Subcutaneous abdominal adipose tissue (tissue), 5 donors: ENCODE measurements around the gene KRTAP9-3.
"Not testable (repeated sequence)": the region's sequence is repeated elsewhere in the genome, so short reads cannot be mapped to it uniquely, and the experiment has no call there.

Experiments
- H3K27ac ChIP-seq: one replicate; pipeline ENCODE4 v1.7.0; 2013; ENCODE audit warnings: low read depth, mild to moderate bottlenecking, inconsistent platforms, low read length, moderate library complexity
- H3K27me3 ChIP-seq, 5 donors: one replicate each; pipeline ENCODE4 v1.7.0; 2013; ENCODE audit warnings: low read length in 5 of 5, inconsistent platforms in 1 of 5; ENCODE audit not compliant: control insufficient read depth in 5 of 5, insufficient read depth in 4 of 5
- H3K36me3 ChIP-seq, 5 donors: one replicate each; pipeline ENCODE4 v1.7.0; 2013; ENCODE audit warnings: low read length in 5 of 5; ENCODE audit not compliant: control insufficient read depth in 5 of 5, insufficient read depth in 5 of 5
- H3K4me1 ChIP-seq, 5 donors: one replicate each; pipeline ENCODE4 v1.7.0; 2013; ENCODE audit warnings: low read length in 5 of 5, mild to moderate bottlenecking in 3 of 5, moderate library complexity in 1 of 5; ENCODE audit not compliant: control insufficient read depth in 5 of 5, insufficient read depth in 5 of 5
- H3K4me3 ChIP-seq, 5 donors: one replicate each; pipeline ENCODE4 v1.7.0; 2013; ENCODE audit warnings: low read length in 5 of 5, low read depth in 1 of 5
- H3K9ac ChIP-seq, 5 donors: one replicate each; pipeline ENCODE4 v1.7.0; 2013; ENCODE audit warnings: low read length in 5 of 5, mild to moderate bottlenecking in 4 of 5, moderate library complexity in 3 of 5
- H3K9me3 ChIP-seq, 5 donors: one replicate each; pipeline ENCODE4 v1.7.0; 2013; ENCODE audit warnings: low read length in 5 of 5; ENCODE audit not compliant: control insufficient read depth in 5 of 5
- donor health status: healthy.
- donor health status: healthy.
- donor health status: healthy.
- donor health status: healthy.
- donor health status: healthy.

KRTAP9-3 gene

GRCh38 chr17:41271323-41271722 is 39.1 kb downstream of the KRTAP9-3 start:
- H3K4me3 ChIP-seq, H3K36me3 ChIP-seq, H3K27ac ChIP-seq, H3K9me3 ChIP-seq, H3K9ac ChIP-seq, H3K4me1 ChIP-seq, H3K27me3 ChIP-seq: not testable (repeated sequence)

GRCh38 chr17:41271858-41272257 is 39.6 kb downstream of the KRTAP9-3 start:
- peaks cover 0 to 3% (median 0%) of the 10 kb centered on the region in 5 donors for H3K27me3 ChIP-seq
- H3K9ac ChIP-seq, result no peak overlapping the region
- no peak overlapping the region for H3K27ac ChIP-seq
- no peaks in the 10 kb centered on the region for H3K9me3 ChIP-seq
- H3K4me3 ChIP-seq, result no peak overlapping the region
- H3K4me1 ChIP-seq, result no peaks in the 10 kb centered on the region
- H3K36me3 ChIP-seq, result no peaks in the 10 kb centered on the region

DNA sequence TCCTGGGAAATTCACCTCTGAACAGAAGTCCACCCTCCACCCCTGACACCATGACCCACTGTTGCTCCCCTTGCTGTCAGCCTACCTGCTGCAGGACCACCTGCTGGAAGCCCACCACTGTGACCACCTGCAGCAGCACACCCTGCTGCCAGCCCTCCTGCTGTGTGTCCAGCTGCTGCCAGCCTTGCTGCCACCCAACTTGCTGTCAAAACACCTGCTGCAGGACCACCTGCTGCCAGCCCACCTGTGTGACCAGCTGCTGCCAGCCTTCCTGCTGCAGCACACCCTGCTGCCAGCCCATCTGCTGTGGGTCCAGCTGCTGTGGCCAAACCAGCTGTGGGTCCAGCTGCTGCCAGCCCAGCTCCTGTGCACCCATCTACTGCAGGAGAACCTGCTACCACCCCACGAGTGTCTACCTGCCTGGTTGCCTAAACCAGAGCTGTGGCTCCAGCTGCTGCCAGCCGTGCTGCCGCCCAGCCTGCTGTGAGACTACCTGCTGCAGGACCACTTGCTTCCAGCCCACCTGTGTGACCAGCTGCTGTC is 43.5 kb downstream of the KRTAP9-3 start, which contains the start of gene KRTAP9-7:
TSS of gene KRTAP9-7 (plus strand) at position 51 of the 543 bp plus-strand sequence. CDS start at position 51, 0 bp downstream.
- H3K27me3 ChIP-seq, H3K9me3 ChIP-seq, H3K4me1 ChIP-seq, H3K4me3 ChIP-seq, H3K9ac ChIP-seq, H3K36me3 ChIP-seq, H3K27ac ChIP-seq: not testable (repeated sequence)

DNA sequence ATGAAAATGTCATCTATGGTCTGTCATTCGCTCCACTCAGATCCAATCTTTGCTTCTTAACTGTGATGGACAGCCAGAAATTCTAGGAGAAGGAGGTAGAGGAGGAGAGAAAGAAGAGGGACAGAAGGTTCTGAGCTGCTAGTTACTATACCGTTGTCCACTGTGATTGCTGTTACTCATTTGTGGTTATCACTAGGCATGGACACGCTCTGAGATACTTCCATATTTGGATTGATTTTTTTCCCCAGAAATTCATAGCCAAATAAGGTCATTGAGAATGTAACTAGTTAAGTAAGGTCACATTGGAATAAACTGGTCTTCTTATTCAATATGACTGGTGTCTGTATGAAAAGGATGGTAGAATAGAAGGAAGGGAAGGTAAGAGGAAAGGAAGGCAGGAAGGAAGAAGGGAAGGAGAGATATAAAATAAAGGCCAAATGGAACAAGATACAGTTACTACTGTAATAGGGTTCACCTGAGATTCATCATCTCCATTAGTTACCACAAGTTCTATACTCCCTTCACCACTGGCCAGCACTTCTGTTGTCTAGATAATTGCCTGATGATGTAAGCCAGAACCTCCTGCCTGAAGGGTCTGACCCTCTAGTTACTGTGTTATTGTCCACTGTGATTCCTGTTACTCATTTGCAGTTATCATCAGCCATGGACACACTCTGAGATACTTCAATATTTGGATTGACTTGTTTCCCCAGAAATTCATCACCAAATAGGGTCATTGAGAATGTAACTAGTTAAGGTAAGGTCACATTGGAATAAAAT is 46.1 kb downstream of the KRTAP9-3 start:
- H3K4me3 ChIP-seq, result no peak overlapping the region
- H3K9ac ChIP-seq, result no peak overlapping the region
- no peaks in the 10 kb centered on the region for H3K36me3 ChIP-seq
- H3K4me1 ChIP-seq, result no peaks in the 10 kb centered on the region
- peaks cover 0 to 7% (median 0%) of the 10 kb centered on the region in 5 donors for H3K27me3 ChIP-seq
- H3K27ac ChIP-seq, result no peak overlapping the region
- H3K9me3 ChIP-seq, result peaks cover 0 to 6% (median 0%) of the 10 kb centered on the region in 5 donors
